ES-I3 (cell line): Measurements from ENCODE around the gene SLC5A6.
"Not testable (repeated sequence)": the region's sequence is repeated elsewhere in the genome, so short reads cannot be mapped to it uniquely, and the experiment has no call there.

Experiments
- H3K36me3 ChIP-seq: 2 replicates; pipeline ENCODE4 v1.6.1; 2013; ENCODE audit warnings: mild to moderate bottlenecking, low read length, control low read depth, moderate library complexity; ENCODE audit not compliant: insufficient read depth
- H3K4me1 ChIP-seq: 2 replicates; pipeline ENCODE4 v1.6.1; 2013; ENCODE audit warnings: mild to moderate bottlenecking, control low read depth, low read length; ENCODE audit not compliant: insufficient read depth
- H3K9ac ChIP-seq: 2 replicates; pipeline ENCODE4 v1.6.1; 2013; ENCODE audit warnings: low read depth, mild to moderate bottlenecking, low read length, moderate library complexity
- H3K9me3 ChIP-seq: 2 replicates; pipeline ENCODE4 v1.6.1; 2013; ENCODE audit warnings: mild to moderate bottlenecking, low read length, moderate library complexity; ENCODE audit not compliant: control insufficient read depth, insufficient read depth

SLC5A6 gene

GRCh38 chr2:27205206-27205605, 6.9 kb downstream of the SLC5A6 start:
- Histone ChIP-seq H3K9me3 (no peaks in the 10 kb centered on the region), H3K9ac (no peak overlapping the region), H3K36me3 (peaks cover 30% of the 10 kb centered on the region), H3K4me1 (0 out of 2 replicates have a peak, but pooled peaks cover 5% of the 10 kb centered on the region)

- Histone ChIP-seq H3K4me1 (0 out of 2 replicates have a peak, but pooled peaks cover 1% of the 10 kb centered on the region), H3K9ac (no peak overlapping the region), H3K36me3 (peaks cover 30% of the 10 kb centered on the region), H3K9me3 (no peaks in the 10 kb centered on the region)
Measured at GRCh38 chr2:27204566-27204965, 7.5 kb downstream of the SLC5A6 start.

- Histone ChIP-seq H3K36me3 (peaks cover 30% of the 10 kb centered on the region), H3K9me3 (no peaks in the 10 kb centered on the region)
Measured at GRCh38 chr2:27203741-27204140, 8.3 kb downstream of the SLC5A6 start.

GRCh38 chr2:27202854-27203253, 9.2 kb downstream of the SLC5A6 start:
- Histone ChIP-seq H3K9ac (no peak overlapping the region), H3K9me3 (no peaks in the 10 kb centered on the region), H3K4me1 (no peaks in the 10 kb centered on the region), H3K36me3 (peaks cover 28% of the 10 kb centered on the region)

More at GRCh38 chr2:27203741-27204140, 8.3 kb downstream of the SLC5A6 start:
- no peaks in the 10 kb centered on the region for H3K4me1 ChIP-seq
- no peak overlapping the region for H3K9ac ChIP-seq

GRCh38 chr2:27201675-27202074, 10.4 kb downstream of the SLC5A6 start:
- H3K4me1 ChIP-seq = no peaks in the 10 kb centered on the region
- no peaks in the 10 kb centered on the region for H3K9me3 ChIP-seq
- peaks cover 19% of the 10 kb centered on the region for H3K36me3 ChIP-seq
- no peak overlapping the region for H3K9ac ChIP-seq

GRCh38 chr2:27199241-27199640, 12.8 kb downstream of the SLC5A6 start:
- Histone ChIP-seq H3K9ac (no peak overlapping the region), H3K4me1 (no peaks in the 10 kb centered on the region), H3K36me3 (peaks cover 7% of the 10 kb centered on the region), H3K9me3 (no peaks in the 10 kb centered on the region)

- Histone ChIP-seq H3K4me1 (no peaks in the 10 kb centered on the region), H3K9ac (no peak overlapping the region), H3K36me3 (peaks cover 1% of the 10 kb centered on the region), H3K9me3 (no peaks in the 10 kb centered on the region)
Measured at GRCh38 chr2:27198627-27199026, 13.4 kb downstream of the SLC5A6 start.

GRCh38 chr2:27198068-27198467, 14.0 kb downstream of the SLC5A6 start:
- not testable (repeated sequence) for H3K4me1 ChIP-seq, H3K9ac ChIP-seq, H3K9me3 ChIP-seq, H3K36me3 ChIP-seq

GRCh38 chr2:27195799-27196198, 16.3 kb downstream of the SLC5A6 start:
- H3K9me3 ChIP-seq, H3K4me1 ChIP-seq, H3K9ac ChIP-seq, H3K36me3 ChIP-seq: not testable (repeated sequence)

- Histone ChIP-seq H3K4me1 (no peaks in the 10 kb centered on the region), H3K36me3 (no peaks in the 10 kb centered on the region), H3K9ac (no peak overlapping the region), H3K9me3 (no peaks in the 10 kb centered on the region)
Measured at GRCh38 chr2:27194538-27195354, 17.3 kb downstream of the SLC5A6 start.

GRCh38 chr2:27191070-27191829, 20.8 kb downstream of the SLC5A6 start:
- Histone ChIP-seq H3K9ac (no peak overlapping the region), H3K4me1 (no peaks in the 10 kb centered on the region), H3K9me3 (no peaks in the 10 kb centered on the region), H3K36me3 (no peaks in the 10 kb centered on the region)

- H3K4me1 ChIP-seq = no peaks in the 10 kb centered on the region
- H3K36me3 ChIP-seq = no peaks in the 10 kb centered on the region
- no peak overlapping the region for H3K9ac ChIP-seq
- H3K9me3 ChIP-seq = no peaks in the 10 kb centered on the region
Measured at GRCh38 chr2:27189989-27190388, 22.1 kb downstream of the SLC5A6 start.

- Histone ChIP-seq H3K36me3 (no peaks in the 10 kb centered on the region), H3K4me1 (no peaks in the 10 kb centered on the region), H3K9me3 (no peaks in the 10 kb centered on the region), H3K9ac (no peak overlapping the region)
Measured at GRCh38 chr2:27186613-27187345, 25.3 kb downstream of the SLC5A6 start.

GRCh38 chr2:27185331-27186026, 26.6 kb downstream of the SLC5A6 start:
- H3K9ac ChIP-seq = no peak overlapping the region
- no peaks in the 10 kb centered on the region for H3K4me1 ChIP-seq
- no peaks in the 10 kb centered on the region for H3K36me3 ChIP-seq
- H3K9me3 ChIP-seq = no peaks in the 10 kb centered on the region
